GM12878 (cell line): ENCODE data around the gene CSF1R. TPM values are rescaled to one million over a fixed set of nuclear protein-coding genes. Genes with fewer than 3 reads are reported as not detected.

Experiments used
- ATAC-seq: fragments of 200-7000 bp; cut with Tn5 transposase; 3 replicates; pipeline ENCODE4 v1.9.1; 2020; ENCODE audit warnings: mild to moderate bottlenecking, moderate library complexity
- BruUV-seq: library from RNA; stranded (reverse); fragments of 400-500 nt; replicated peaks from 2 replicates; lab custom pipeline; 2021; lab: Mats Ljungman, UMichigan
- CTCF ChIA-PET: fragments of 300-600 bp; sonication (Branson Sonifier 250); formaldehyde crosslinking; extraction: SDS; loops from one replicate; lab custom pipeline; 2021; ENCODE audit warnings: inconsistent platforms; lab: Yijun Ruan, JAX
- POLR2A ChIA-PET: fragments of 350-600 bp; formaldehyde crosslinking; extraction: SDS; loops from one replicate; lab custom pipeline; 2021; ENCODE audit warnings: inconsistent platforms; lab: Charles Lee
- RAD21 ChIA-PET: fragments of 300-600 bp; sonication (Branson Sonifier 250); formaldehyde crosslinking; loops from one replicate; lab custom pipeline; 2023; ENCODE audit warnings: antibody characterized with exemption; ENCODE audit not compliant: unreplicated experiment; lab: Charles Lee
- SMC1A ChIA-PET: fragments of 300-600 bp; sonication (Branson Sonifier 250); formaldehyde crosslinking; loops from one replicate; lab custom pipeline; 2023; ENCODE audit not compliant: unreplicated experiment, uncharacterized antibody; lab: Charles Lee
- DNase-seq: peaks from one replicate; pipeline ENCODE4 v3.0.0-alpha.2; 2011; ENCODE audit warnings: low read depth, low spot score
- FAIRE-seq: peaks from 3 replicates; lab custom pipeline; 2011; peaks lifted over from hg19 to GRCh38; lab: Jason Lieb, UNC
- H2AFZ ChIP-seq: 2 replicates; pipeline ENCODE4 v1.6.0; 2011; ENCODE audit warnings: low read depth, low read length, control low read depth; ENCODE audit not compliant: control insufficient read depth
- H3K27ac ChIP-seq: 2 replicates; pipeline ENCODE4 v1.5.1; 2011; ENCODE audit warnings: control low read depth; ENCODE audit not compliant: control insufficient read depth, insufficient read depth
- H3K27me3 ChIP-seq, 2 experiments: replicated peaks in 1 of 2; 2 replicates each; pipeline versions ENCODE4 v1.6.0 to v1.6.1; 2011; ENCODE audit warnings: low read length in 1 of 2; ENCODE audit not compliant: control insufficient read depth in 2 of 2, insufficient read depth in 2 of 2
- H3K36me3 ChIP-seq, 2 experiments: 2 replicates each; pipeline ENCODE4 v1.5.1; 2011; ENCODE audit warnings: low read length in 1 of 2; ENCODE audit not compliant: control insufficient read depth in 2 of 2, insufficient read depth in 2 of 2
- H3K4me1 ChIP-seq: 2 replicates; pipeline ENCODE4 v1.6.1; 2011; ENCODE audit warnings: mild to moderate bottlenecking, low read length, moderate library complexity, mixed read lengths; ENCODE audit not compliant: control insufficient read depth, insufficient read depth
- H3K4me2 ChIP-seq: 2 replicates; pipeline ENCODE4 v1.6.0; 2011; ENCODE audit warnings: control low read depth; ENCODE audit not compliant: control insufficient read depth, insufficient read depth
- H3K4me3 ChIP-seq: fragments of 200-600 bp; sonication (generic); 2 replicates; pipeline ENCODE4 v1.5.1; 2016
- H3K79me2 ChIP-seq: 2 replicates; pipeline ENCODE4 v1.6.0; 2011; ENCODE audit warnings: low read length; ENCODE audit not compliant: control insufficient read depth, insufficient read depth
- H3K9ac ChIP-seq: 2 replicates; pipeline ENCODE4 v1.8.0; 2011; ENCODE audit warnings: low read length, control low read depth, mixed read lengths; ENCODE audit not compliant: control insufficient read depth, insufficient read depth
- H3K9me3 ChIP-seq: replicated peaks from 3 replicates; pipeline ENCODE4 v1.5.1; 2011; ENCODE audit warnings: mild to moderate bottlenecking, low read length; ENCODE audit not compliant: control insufficient read depth, insufficient read depth
- H4K20me1 ChIP-seq: 2 replicates; pipeline ENCODE4 v1.6.0; 2011; ENCODE audit not compliant: control insufficient read depth, insufficient read depth
- ELK1 ChIP-seq: IDR thresholded peaks from 2 replicates; pipeline ENCODE4 v1.6.1; 2012; ENCODE audit warnings: low read depth, low read length, improper control_type of control experiment
- PBX3 ChIP-seq: IDR thresholded peaks from 2 replicates; pipeline ENCODE4 v1.6.1; 2011; ENCODE audit warnings: mild to moderate bottlenecking, low read depth, low read length, moderate library complexity; ENCODE audit not compliant: insufficient replicate concordance
- RELA ChIP-seq: fragments of 450-650 bp; IDR thresholded peaks from 2 replicates; pipeline ENCODE4 v1.8.0; 2014; ENCODE audit warnings: borderline replicate concordance; ENCODE audit not compliant: partially characterized antibody
- SIX5 ChIP-seq: IDR thresholded peaks from 2 replicates; pipeline ENCODE4 v1.6.1; 2011; ENCODE audit warnings: mild to moderate bottlenecking, low read depth, low read length, moderate library complexity; ENCODE audit not compliant: severe bottlenecking
- ZNF24 ChIP-seq: fragments of 450-650 bp; IDR thresholded peaks from 2 replicates; pipeline ENCODE4 v1.6.1; 2017; ENCODE audit warnings: antibody characterized with exemption, mild to moderate bottlenecking
- WGBS: methylation state at CpG from one replicate; pipeline ENCODE4 v1.1.6; 2016; ENCODE audit warnings: low lambda C conversion rate; ENCODE audit not compliant: insufficient replicate concordance, insufficient coverage; ENCODE audit errors: missing lambda C conversion rate; 5-methylcytosine and 5-hydroxymethylcytosine counted together
- in situ Hi-C: fragments of 300-500 bp; cut with MboI; formaldehyde crosslinking; loops from 9 replicates; pipeline ENCODE4 v1.14.3; 2018; ENCODE audit warnings: mixed read lengths
- intact Hi-C: fragments of 100-400 bp; cut with micrococcal nuclease; formaldehyde crosslinking; loops from one replicate; pipeline ENCODE4 v1.14.2; 2022; ENCODE audit not compliant: unreplicated experiment
- polyA plus RNA-seq, 11 experiments: library from polyadenylated mRNA; depleted of rRNA in 4 of 11; unstranded in 6 of 11; stranded (reverse) in 5 of 11; fragments of >200 nt; fragmentation: Nextera tagmentation in 4 of 11; fragmentation: Illumina TruSeq in 1 of 11; extraction: Ambion mirVana in 4 of 11; extraction: Trizol in 1 of 11; gene quantifications; 1 replicate in 1 of 11; 2 replicates in 10 of 11; pipeline versions ENCODE4 v1.2.1 to v1.2.3, GENCODE V29; 2011 to 2016; ENCODE audit warnings: inconsistent platforms in 2 of 11, missing spikeins in 2 of 11, low read depth in 1 of 11
- total RNA-seq, 4 experiments: library from RNA; depleted of rRNA in 3 of 4; stranded (reverse); fragments of >200 nt in 3 of 4; fragmentation: Illumina TruSeq in 1 of 4; extraction: Trizol in 1 of 4; gene quantifications; 2 replicates each; pipeline versions ENCODE4 v1.2.1 to v1.2.3, GENCODE V29; 2013 to 2021

Gene CSF1R
- total and polyA plus RNA-seq, 10 of the 15 experiments (the other 5 are each of a cell fraction or from before 2014, with no cell fraction given) = 0.35 to 3.6 (median 1.2) TPM

- H3K4me3 ChIP-seq = no peak overlapping the region
- H2AFZ ChIP-seq = no peak overlapping the region
- ChIA-PET RAD21 (interaction anchor here (1.0 to 1.2 kb wide), 2 partner anchors 79 to 161 kb away, joined by 3 read pairs; no protein-coding TSS in a partner anchor), POLR2A (interaction anchor here (0.9 kb wide), 1 partner anchor 9 kb away, joined by 3 read pairs; no protein-coding TSS in a partner anchor), CTCF (interaction anchor here (1.3 to 2.2 kb wide), 3 partner anchors 32 to 188 kb away, joined by 3 to 8 read pairs (median 4); no protein-coding TSS in a partner anchor), SMC1A (interaction anchor here (0.6 to 2.9 kb wide), 4 partner anchors 8 to 1403 kb away, joined by 3 to 11 read pairs (median 6); no protein-coding TSS in a partner anchor)
- H3K79me2 ChIP-seq = no peaks in the 10 kb centered on the region
- in situ Hi-C loops = no loop called here
- H3K36me3 ChIP-seq = peaks cover 13 to 26% of the 10 kb centered on the region in 2 experiments
- no peak for ATAC-seq
- no peak overlapping the region for H3K4me2 ChIP-seq
- TF ChIP-seq RELA (no peak), ZNF24 (no peak), SIX5 (no peak), ELK1 (no peak), PBX3 (no peak)
- no peak for FAIRE-seq
- no peaks in the 10 kb centered on the region for H3K4me1 ChIP-seq
- BruUV-seq = no TSS peak
- H3K27ac ChIP-seq = no peak overlapping the region
- H3K9me3 ChIP-seq = no peaks in the 10 kb centered on the region
- intact Hi-C loops = no loop called here
- no peak overlapping the region for H3K9ac ChIP-seq
- 63% methylated on average over 2 of the region's 2 CpGs for WGBS
- H3K27me3 ChIP-seq = no peaks in the 10 kb centered on the region
- no peaks in the 10 kb centered on the region for H4K20me1 ChIP-seq
- no peak for DNase-seq
Measured at GRCh38 chr5:150022681-150023080, 63.7 kb downstream of the CSF1R start.
